GM23338 (cell line): ENCODE results near the gene RAI14. TPM values are rescaled to one million over a fixed set of nuclear protein-coding genes. Genes with fewer than 3 reads are reported as not detected.
A peak's percentile ranks its signal among the peaks of the same experiment; 100 is the strongest.

Experiments used
- ATAC-seq: fragments of 200-7000 bp; cut with Tn5 transposase; 3 replicates; pipeline ENCODE4 v1.9.1; 2020
- DNase-seq: peaks from one replicate; pipeline ENCODE4 v3.0.0-alpha.2; 2015; ENCODE audit warnings: low spot score
- H2AFZ ChIP-seq: fragments of 200-600 bp; sonication (generic); 2 replicates; pipeline ENCODE4 v1.8.0; 2016; ENCODE audit warnings: antibody characterized with exemption, mild to moderate bottlenecking, moderate library complexity
- H3F3A ChIP-seq: fragments of 200-600 bp; sonication (generic); replicated peaks from 2 replicates; pipeline ENCODE4 v1.8.0; 2017; ENCODE audit warnings: antibody characterized with exemption, mixed run types, low read depth
- H3K27ac ChIP-seq: fragments of 200-600 bp; sonication (generic); 2 replicates; pipeline ENCODE4 v1.6.1; 2016; ENCODE audit warnings: low read depth
- H3K27me3 ChIP-seq: fragments of 200-600 bp; sonication (generic); 2 replicates; pipeline ENCODE4 v1.8.0; 2016; ENCODE audit warnings: mild to moderate bottlenecking, mixed run types, moderate library complexity; ENCODE audit not compliant: insufficient read depth
- H3K36me3 ChIP-seq: fragments of 200-600 bp; sonication (generic); 2 replicates; pipeline ENCODE4 v1.8.0; 2016; ENCODE audit warnings: mild to moderate bottlenecking; ENCODE audit not compliant: insufficient read depth
- H3K4me1 ChIP-seq: fragments of 200-600 bp; sonication (generic); 2 replicates; pipeline ENCODE4 v1.8.0; 2016; ENCODE audit warnings: mild to moderate bottlenecking, moderate library complexity; ENCODE audit not compliant: insufficient read depth
- H3K4me2 ChIP-seq: fragments of 200-600 bp; sonication (generic); 2 replicates; pipeline ENCODE4 v1.7.1; 2017; ENCODE audit warnings: mixed run types
- H3K4me3 ChIP-seq: fragments of 200-600 bp; sonication (generic); 2 replicates; pipeline ENCODE4 v1.6.1; 2016; ENCODE audit warnings: mixed run types
- H3K79me2 ChIP-seq: fragments of 200-600 bp; sonication (generic); replicated peaks from 2 replicates; pipeline ENCODE4 v1.8.0; 2017; ENCODE audit warnings: mild to moderate bottlenecking; ENCODE audit not compliant: insufficient read depth
- H3K9me2 ChIP-seq: fragments of 200-600 bp; sonication (generic); 2 replicates; pipeline ENCODE4 v1.8.0; 2017; ENCODE audit not compliant: insufficient read depth
- H4K20me1 ChIP-seq: fragments of 200-600 bp; sonication (generic); replicated peaks from 2 replicates; pipeline ENCODE4 v1.8.0; 2017; ENCODE audit warnings: mild to moderate bottlenecking; ENCODE audit not compliant: insufficient read depth
- H3K27ac Mint-ChIP-seq: 2 replicates; pipeline ENCODE4 v1.8.0; 2020; ENCODE audit warnings: inconsistent platforms, mild to moderate bottlenecking, moderate library complexity, mixed read lengths
- H3K27me3 Mint-ChIP-seq: 3 replicates; pipeline ENCODE4 v1.8.0; 2022; ENCODE audit warnings: low read depth, mild to moderate bottlenecking, moderate library complexity, mixed read lengths, inconsistent platforms; ENCODE audit not compliant: insufficient read depth, poor library complexity
- H3K36me3 Mint-ChIP-seq: 3 replicates; pipeline ENCODE4 v1.8.0; 2021; ENCODE audit warnings: low read depth, mild to moderate bottlenecking, inconsistent platforms, moderate library complexity, mixed read lengths
- H3K4me1 Mint-ChIP-seq: 3 replicates; pipeline ENCODE4 v1.8.0; 2020; ENCODE audit warnings: mild to moderate bottlenecking, inconsistent platforms, mixed read lengths
- H3K4me3 Mint-ChIP-seq: 3 replicates; pipeline ENCODE4 v1.8.0; 2021; ENCODE audit warnings: moderate library complexity, mild to moderate bottlenecking, inconsistent platforms, mixed read lengths
- H3K9me3 Mint-ChIP-seq: 3 replicates; pipeline ENCODE4 v1.8.0; 2020; ENCODE audit warnings: moderate library complexity, mild to moderate bottlenecking, inconsistent platforms, mixed read lengths
- CREB1 ChIP-seq: fragments of 250-450 bp; sonication (Bioruptor Pico); IDR thresholded peaks from 2 replicates; pipeline ENCODE4 v1.5.0; 2020; ENCODE audit warnings: low read depth, mild to moderate bottlenecking, moderate library complexity
- CTCF ChIP-seq, 2 experiments: fragments of 200-600 bp in 1 of 2; sonication (generic) in 1 of 2; conservative IDR thresholded peaks; 2 replicates each; pipeline versions ENCODE4 v1.5.1 to v1.6.1; 2016 to 2017; ENCODE audit warnings: antibody characterized with exemption in 2 of 2, low read depth in 2 of 2, mild to moderate bottlenecking in 2 of 2, moderate library complexity in 1 of 2
- EZH2 ChIP-seq: fragments of 200-600 bp; sonication (generic); IDR thresholded peaks from one replicate; pipeline ENCODE4 v1.8.0; 2017; ENCODE audit warnings: antibody characterized with exemption, mild to moderate bottlenecking, low read depth; ENCODE audit not compliant: unreplicated experiment
- EZH2phosphoT487 ChIP-seq: fragments of 200-600 bp; sonication (generic); IDR thresholded peaks from one replicate; pipeline ENCODE4 v1.8.1; 2018; ENCODE audit warnings: antibody characterized with exemption; ENCODE audit not compliant: unreplicated experiment
- JUNB ChIP-seq: IDR thresholded peaks from one replicate; pipeline ENCODE4 v1.6.1; 2016; ENCODE audit warnings: antibody characterized with exemption; ENCODE audit not compliant: unreplicated experiment
- NANOG ChIP-seq: IDR thresholded peaks from 2 replicates; pipeline ENCODE4 v1.6.1; 2016; ENCODE audit warnings: antibody characterized with exemption, borderline replicate concordance
- POLR2AphosphoS5 ChIP-seq: IDR thresholded peaks from 2 replicates; pipeline ENCODE4 v1.6.1; 2016; ENCODE audit warnings: antibody characterized with exemption, low read depth
- STAT1 ChIP-seq: IDR thresholded peaks from one replicate; pipeline ENCODE4 v1.6.1; 2016; ENCODE audit warnings: antibody characterized with exemption; ENCODE audit not compliant: unreplicated experiment
- ZNF331 ChIP-seq: fragments of 250-450 bp; sonication (Bioruptor Pico); IDR thresholded peaks from 2 replicates; pipeline ENCODE4 v1.5.0; 2020; ENCODE audit warnings: low read depth, mild to moderate bottlenecking, moderate library complexity
- ZNF462 ChIP-seq: fragments of 250-450 bp; sonication (Bioruptor Pico); IDR thresholded peaks from 2 replicates; pipeline ENCODE4 v1.5.0; 2020; ENCODE audit warnings: mild to moderate bottlenecking, moderate library complexity
- polyA plus RNA-seq: library from polyadenylated mRNA; unstranded; fragments of >200 nt; fragmentation: Nextera tagmentation; extraction: Ambion mirVana; gene quantifications from 2 replicates; pipeline ENCODE4 v1.2.1, GENCODE V29; 2016
- total RNA-seq: library from RNA; depleted of rRNA; stranded (reverse); fragments of >200 nt; shearing (Covaris generic); gene quantifications from 2 replicates; pipeline ENCODE4 v1.2.3, GENCODE V29; 2014
- TF ChIP-seq, protein P1 (sequence below): IDR thresholded peaks from one replicate; pipeline ENCODE4 v1.6.1; 2018; ENCODE audit warnings: antibody characterized with exemption; ENCODE audit not compliant: unreplicated experiment

RAI14 gene
- total and polyA plus RNA-seq, 2 experiments from 2014 or later, result 58.8 to 95.8 TPM

- TF ChIP-seq, protein P1, sequence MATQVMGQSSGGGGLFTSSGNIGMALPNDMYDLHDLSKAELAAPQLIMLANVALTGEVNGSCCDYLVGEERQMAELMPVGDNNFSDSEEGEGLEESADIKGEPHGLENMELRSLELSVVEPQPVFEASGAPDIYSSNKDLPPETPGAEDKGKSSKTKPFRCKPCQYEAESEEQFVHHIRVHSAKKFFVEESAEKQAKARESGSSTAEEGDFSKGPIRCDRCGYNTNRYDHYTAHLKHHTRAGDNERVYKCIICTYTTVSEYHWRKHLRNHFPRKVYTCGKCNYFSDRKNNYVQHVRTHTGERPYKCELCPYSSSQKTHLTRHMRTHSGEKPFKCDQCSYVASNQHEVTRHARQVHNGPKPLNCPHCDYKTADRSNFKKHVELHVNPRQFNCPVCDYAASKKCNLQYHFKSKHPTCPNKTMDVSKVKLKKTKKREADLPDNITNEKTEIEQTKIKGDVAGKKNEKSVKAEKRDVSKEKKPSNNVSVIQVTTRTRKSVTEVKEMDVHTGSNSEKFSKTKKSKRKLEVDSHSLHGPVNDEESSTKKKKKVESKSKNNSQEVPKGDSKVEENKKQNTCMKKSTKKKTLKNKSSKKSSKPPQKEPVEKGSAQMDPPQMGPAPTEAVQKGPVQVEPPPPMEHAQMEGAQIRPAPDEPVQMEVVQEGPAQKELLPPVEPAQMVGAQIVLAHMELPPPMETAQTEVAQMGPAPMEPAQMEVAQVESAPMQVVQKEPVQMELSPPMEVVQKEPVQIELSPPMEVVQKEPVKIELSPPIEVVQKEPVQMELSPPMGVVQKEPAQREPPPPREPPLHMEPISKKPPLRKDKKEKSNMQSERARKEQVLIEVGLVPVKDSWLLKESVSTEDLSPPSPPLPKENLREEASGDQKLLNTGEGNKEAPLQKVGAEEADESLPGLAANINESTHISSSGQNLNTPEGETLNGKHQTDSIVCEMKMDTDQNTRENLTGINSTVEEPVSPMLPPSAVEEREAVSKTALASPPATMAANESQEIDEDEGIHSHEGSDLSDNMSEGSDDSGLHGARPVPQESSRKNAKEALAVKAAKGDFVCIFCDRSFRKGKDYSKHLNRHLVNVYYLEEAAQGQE, result no peak
- no peak for TF ChIP-seq EZH2phosphoT487
- TF ChIP-seq CTCF (conservative IDR thresholded peaks at IDR 0.05; ENCODE audit: low read depth in 2 of 2), result no peak
- no peak for TF ChIP-seq ZNF331
- TF ChIP-seq EZH2, result no peak
- TF ChIP-seq CREB1, result no peak
- TF ChIP-seq POLR2AphosphoS5, result no peak
- TF ChIP-seq STAT1, result no peak
Observed at GRCh38 chr5:34844106-34844505, 188.0 kb downstream of the RAI14 start (continued).

DNA sequence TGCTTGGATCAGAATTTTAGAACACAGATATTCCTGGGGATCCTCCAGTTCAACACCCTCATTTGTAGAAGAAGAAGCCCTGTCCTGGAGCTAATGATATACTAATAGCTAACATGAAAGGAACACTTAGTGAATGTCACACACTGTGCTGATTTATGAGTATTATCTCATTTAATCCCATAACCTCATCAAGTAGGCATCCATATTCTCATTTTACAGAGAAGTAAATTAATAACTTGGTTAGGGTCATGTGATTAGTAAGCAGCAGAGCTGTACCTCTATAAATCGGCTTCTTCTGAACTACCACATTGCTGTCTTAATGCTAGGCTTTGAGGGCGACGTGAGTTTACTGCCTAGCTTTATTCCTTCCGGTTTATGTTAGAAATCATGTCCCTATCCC lies 188.9 kb downstream of the RAI14 start:
- H4K20me1 ChIP-seq, result no peaks in the 10 kb centered on the region
- Mint-ChIP-seq H3K27ac (no peak overlapping the region), H3K27me3 (peaks cover under 1% of the 10 kb centered on the region), H3K4me3 (no peak overlapping the region), H3K9me3 (peaks cover 4% of the 10 kb centered on the region), H3K4me1 (peaks cover 14% of the 10 kb centered on the region), H3K36me3 (peaks cover 27% of the 10 kb centered on the region; the same call in 2 of the 3 replicates)
- H3K4me1 ChIP-seq, result peaks cover 9% of the 10 kb centered on the region; the same call in 1 of the 2 replicates
- H3F3A ChIP-seq, result peaks cover 3% of the 10 kb centered on the region; the same call in 1 of the 2 replicates
- H3K79me2 ChIP-seq, result no peaks in the 10 kb centered on the region
- no peaks in the 10 kb centered on the region for H3K27me3 ChIP-seq
- no peak for DNase-seq
- ATAC-seq, result no peak
- H2AFZ ChIP-seq, result peak overlapping the region; percentile 77; the same call in 1 of the 2 replicates
- no peaks in the 10 kb centered on the region for H3K36me3 ChIP-seq
- H3K4me3 ChIP-seq, result no peak overlapping the region
- H3K27ac ChIP-seq, result 0 out of 2 replicates have a peak overlapping the region, but pooled peaks have one; percentile 28
- H3K9me2 ChIP-seq, result no peaks in the 10 kb centered on the region
- no peak overlapping the region for H3K4me2 ChIP-seq
- no peak for TF ChIP-seq JUNB
- no peak for TF ChIP-seq CREB1
- no peak for TF ChIP-seq ZNF462
- TF ChIP-seq EZH2phosphoT487, result no peak
- TF ChIP-seq STAT1, result no peak
- TF ChIP-seq NANOG, result no peak
